COR-L47 (cell line): ENCODE results near the gene ZNF334.

Source experiments
- DNase-seq: peaks from one replicate; lab custom pipeline; 2025; lab: John Stamatoyannopoulos, UW

The ZNF334 gene

GRCh38 chr20:46485431-46485830, 27.9 kb downstream of the ZNF334 start:
- no peak for DNase-seq

- DNase-seq: no peak
These were observed 28.4 kb downstream of the ZNF334 start for GRCh38 chr20:46484954-46485353.

GRCh38 chr20:46483879-46484278, 29.5 kb downstream of the ZNF334 start:
- no peak for DNase-seq

GRCh38 chr20:46482864-46483263, 30.5 kb downstream of the ZNF334 start:
- DNase-seq: no peak

GRCh38 chr20:46477640-46478039, 35.7 kb downstream of the ZNF334 start:
- DNase-seq: no peak

GRCh38 chr20:46477225-46477624, 36.1 kb downstream of the ZNF334 start:
- DNase-seq: no peak

- DNase-seq: no peak
These were observed 44.9 kb downstream of the ZNF334 start for GRCh38 chr20:46468508-46468907.

- no peak for DNase-seq
These were observed 48.9 kb downstream of the ZNF334 start for GRCh38 chr20:46464451-46464850.

- no peak for DNase-seq
These were observed 49.5 kb downstream of the ZNF334 start for GRCh38 chr20:46463852-46464251.

GRCh38 chr20:46461808-46462207, 51.6 kb downstream of the ZNF334 start:
- DNase-seq: no peak

GRCh38 chr20:46458866-46459750, 54.3 kb downstream of the ZNF334 start:
- DNase-seq: peak; percentile 57

GRCh38 chr20:46456255-46457028, 56.9 kb downstream of the ZNF334 start:
- no peak for DNase-seq

- no peak for DNase-seq
These were observed 57.6 kb downstream of the ZNF334 start for GRCh38 chr20:46455729-46456128.
